ENCODE measurements around the gene NSMF.

The NSMF gene

DNA sequence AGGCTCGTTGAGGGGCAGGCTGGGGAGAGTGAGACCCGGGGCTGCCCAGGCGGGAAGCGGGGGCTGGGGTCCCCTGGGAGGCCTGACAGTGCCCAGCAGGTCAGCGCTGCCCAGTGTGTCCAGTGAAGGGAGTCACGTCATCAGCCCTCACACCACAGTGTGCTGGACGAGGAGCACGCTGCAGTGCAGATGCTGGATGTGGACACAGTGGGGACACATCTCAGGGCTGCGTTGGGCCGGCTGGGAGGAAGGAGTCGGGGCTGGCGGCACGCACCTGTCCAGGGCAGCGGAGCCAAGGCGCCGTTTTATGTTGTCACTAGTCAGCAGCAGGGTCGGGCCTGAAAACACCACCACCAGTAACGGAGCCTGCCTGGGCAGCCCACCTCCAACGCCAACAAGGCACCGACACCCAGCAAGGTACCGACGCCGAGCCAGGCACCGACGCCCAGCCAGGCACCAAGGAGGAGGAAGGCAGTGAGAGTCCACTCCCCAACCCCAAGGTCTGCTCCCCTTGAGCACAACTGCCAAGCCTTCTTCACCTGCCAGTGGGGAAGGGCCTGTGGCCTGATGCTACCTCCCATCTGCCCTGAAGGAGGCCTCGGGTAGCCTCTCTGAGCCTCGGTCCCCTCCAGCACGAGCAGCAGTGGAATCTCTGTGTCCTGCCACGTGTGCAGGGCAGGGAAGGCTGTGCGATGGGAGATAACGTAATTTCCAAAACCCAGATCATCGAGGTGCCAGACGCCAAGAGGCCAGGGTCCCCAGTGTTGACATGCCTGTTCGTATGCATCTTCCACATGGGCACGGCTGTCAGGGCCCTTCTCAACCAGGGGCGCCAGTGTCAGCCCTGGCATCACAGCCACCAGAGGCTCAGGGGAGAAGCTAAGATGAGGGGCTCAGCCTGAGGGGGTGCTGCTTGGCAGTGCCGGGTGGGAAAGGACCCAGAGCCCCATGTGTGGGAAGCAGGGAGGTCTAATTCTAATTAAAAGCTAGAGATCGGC, 21.9 kb upstream of the NSMF start:
- POLR2A ChIA-PET = interaction anchor here (1.3 kb wide), 1 partner anchor 22 kb away, joined by 5 read pairs; the partner anchor contains the start of gene NSMF
- TF ChIP-seq NFRKB (IDR thresholded peaks at IDR 0.05) = no peak
- no peak for TF ChIP-seq SP1 (IDR thresholded peaks at IDR 0.05)
- DNase-seq (ENCODE audit: extremely low spot score) = no peak
- CTCF ChIA-PET = no interaction called here

DNA sequence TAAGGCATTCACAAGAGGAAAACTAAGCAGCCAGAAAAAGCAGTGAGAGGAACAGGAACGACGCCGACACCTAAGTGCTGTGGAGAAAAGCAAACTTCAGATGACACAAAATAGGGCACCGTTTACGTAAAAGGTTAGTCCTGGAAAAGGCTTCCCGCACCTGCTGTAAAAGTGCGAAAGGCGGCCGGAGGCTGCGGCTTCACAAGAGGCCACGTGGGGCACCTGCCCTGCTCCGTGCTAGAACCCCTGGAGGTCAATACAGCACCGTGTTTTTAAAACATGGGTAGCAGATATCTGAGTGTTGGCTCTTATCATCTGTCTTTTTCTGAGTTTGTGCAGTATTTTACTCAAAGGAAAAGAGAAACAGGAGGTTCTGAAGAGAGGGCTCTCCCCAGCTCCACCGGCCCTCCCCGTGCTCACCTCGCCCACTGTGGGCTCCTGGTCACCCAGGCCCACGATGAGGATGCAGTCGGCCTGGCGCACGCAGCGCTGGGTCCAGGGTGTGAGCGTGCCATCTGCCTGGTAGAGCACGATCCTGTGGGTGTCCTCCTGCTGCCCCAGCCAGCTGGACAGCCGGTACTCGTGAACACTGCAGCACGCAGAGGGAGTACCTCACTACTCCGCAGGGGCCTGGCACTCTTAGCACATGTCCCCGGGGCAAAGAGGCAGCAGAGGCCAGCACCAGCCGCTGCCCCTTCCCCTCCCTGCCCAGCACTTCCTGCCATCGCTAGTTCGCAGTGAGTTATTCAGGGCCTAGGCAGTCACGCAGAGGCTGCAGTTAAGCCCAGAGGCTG, 21.0 kb upstream of the NSMF start:
- ChIA-PET POLR2A (no interaction called here), CTCF (no interaction called here)
- DNase-seq (ENCODE audit: extremely low spot score) = no peak

DNA sequence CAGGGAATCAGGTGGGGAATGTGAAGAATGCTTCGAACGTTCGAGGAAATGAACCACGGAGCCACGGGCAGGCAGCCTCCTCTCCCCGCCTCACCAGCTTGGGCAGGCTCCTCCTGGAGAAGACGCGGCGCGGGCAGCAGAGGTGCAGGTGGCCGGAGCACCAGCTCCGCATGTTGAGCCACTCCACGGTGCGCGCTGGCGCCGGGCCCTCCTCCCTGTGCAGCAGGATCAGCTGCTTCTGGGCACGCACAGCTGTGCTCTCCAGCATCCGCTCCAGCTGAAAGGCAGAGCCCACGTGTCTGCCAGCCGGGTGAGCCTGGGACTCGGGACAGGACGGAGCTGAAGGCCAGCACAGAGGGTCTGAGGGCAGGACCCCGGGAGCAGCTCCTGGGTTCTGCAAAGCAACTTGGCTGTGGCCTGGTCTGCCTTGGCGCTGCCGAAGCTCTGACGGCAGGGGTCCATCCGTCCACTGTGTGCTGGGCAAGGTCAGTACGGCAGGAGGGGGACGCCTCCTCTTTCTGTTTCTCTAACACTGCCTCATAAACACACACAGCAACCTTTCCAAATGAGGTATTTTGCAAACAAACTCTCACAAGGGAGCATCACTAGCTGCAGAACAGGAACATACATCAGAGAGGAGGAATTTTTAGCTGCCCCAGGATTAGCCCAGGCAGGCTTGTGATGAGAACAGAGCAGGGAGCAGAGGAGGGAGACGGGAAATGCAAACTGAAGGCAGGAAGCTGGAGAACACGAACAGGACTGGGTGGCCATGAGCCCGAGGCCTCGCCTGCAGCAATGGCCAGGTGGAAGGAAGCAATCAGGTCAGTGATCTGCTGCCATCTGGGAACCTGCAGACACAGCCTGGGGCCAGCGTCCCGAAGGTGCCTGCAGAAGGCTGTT, 20.1 kb upstream of the NSMF start:
- TF ChIP-seq FOXK2 (IDR thresholded peaks at IDR 0.05) = no peak
- no peak for TF ChIP-seq L3MBTL2 (conservative IDR thresholded peaks at IDR 0.05)
- CTCF ChIA-PET = no interaction called here
- POLR2A ChIA-PET = no interaction called here
- no peak for DNase-seq (ENCODE audit: extremely low spot score)

More for the DNA sequence above, 21.0 kb upstream of the NSMF start:
- TF ChIP-seq CTBP1 (IDR thresholded peaks at IDR 0.05; ENCODE audit: borderline replicate concordance) (no peak), ARNT (IDR thresholded peaks at IDR 0.05) (no peak), FOXK2 (IDR thresholded peaks at IDR 0.05) (no peak), TARDBP (IDR thresholded peaks at IDR 0.05) (no peak), L3MBTL2 (conservative IDR thresholded peaks at IDR 0.05) (no peak), SP1 (IDR thresholded peaks at IDR 0.05) (no peak), FOXA1 (IDR thresholded peaks at IDR 0.05) (no peak)
- TF ChIP-seq, protein P1, sequence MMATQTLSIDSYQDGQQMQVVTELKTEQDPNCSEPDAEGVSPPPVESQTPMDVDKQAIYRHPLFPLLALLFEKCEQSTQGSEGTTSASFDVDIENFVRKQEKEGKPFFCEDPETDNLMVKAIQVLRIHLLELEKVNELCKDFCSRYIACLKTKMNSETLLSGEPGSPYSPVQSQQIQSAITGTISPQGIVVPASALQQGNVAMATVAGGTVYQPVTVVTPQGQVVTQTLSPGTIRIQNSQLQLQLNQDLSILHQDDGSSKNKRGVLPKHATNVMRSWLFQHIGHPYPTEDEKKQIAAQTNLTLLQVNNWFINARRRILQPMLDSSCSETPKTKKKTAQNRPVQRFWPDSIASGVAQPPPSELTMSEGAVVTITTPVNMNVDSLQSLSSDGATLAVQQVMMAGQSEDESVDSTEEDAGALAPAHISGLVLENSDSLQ (IDR thresholded peaks at IDR 0.05) = no peak

DNA sequence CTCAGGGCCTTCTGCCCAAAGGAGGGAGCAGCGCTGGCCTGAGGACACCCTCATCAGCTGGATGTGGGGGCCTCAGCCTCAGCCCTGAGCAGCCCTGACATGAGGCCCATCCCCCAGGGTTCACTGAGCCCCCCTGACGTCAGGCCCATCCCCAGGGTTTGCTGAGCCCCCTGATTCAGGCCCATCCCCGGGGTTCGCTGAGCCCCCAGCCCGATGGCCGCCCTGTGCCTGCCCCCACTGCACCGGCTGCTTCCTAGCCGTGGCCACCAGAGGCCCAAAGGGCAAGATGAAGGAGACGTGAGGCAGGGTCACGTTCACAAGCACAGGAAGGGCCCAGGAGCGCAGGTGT, 19.5 kb upstream of the NSMF start:
- ChIA-PET CTCF (no interaction called here), POLR2A (no interaction called here)
- DNase-seq (ENCODE audit: extremely low spot score) = no peak
- TF ChIP-seq FOXK2 (IDR thresholded peaks at IDR 0.05) = no peak
- no peak for TF ChIP-seq ARNT (IDR thresholded peaks at IDR 0.05)
- no peak for TF ChIP-seq FOXM1 (IDR thresholded peaks at IDR 0.05; ENCODE audit: borderline replicate concordance)
- TF ChIP-seq L3MBTL2 (conservative IDR thresholded peaks at IDR 0.05) = no peak
- TF ChIP-seq LEF1 (IDR thresholded peaks at IDR 0.05; ENCODE audit: borderline replicate concordance) = no peak
- TF ChIP-seq FOXA1 (IDR thresholded peaks at IDR 0.05) = no peak
- TF ChIP-seq SUZ12 (IDR thresholded peaks at IDR 0.05) = no peak
- TF ChIP-seq HDGF (IDR thresholded peaks at IDR 0.05; ENCODE audit: borderline replicate concordance) = no peak
- no peak for TF ChIP-seq ZNF384 (IDR thresholded peaks at IDR 0.05)
- no peak for TF ChIP-seq ELF4 (IDR thresholded peaks at IDR 0.05)
- TF ChIP-seq SP1 (IDR thresholded peaks at IDR 0.05) = no peak
- no peak for TF ChIP-seq CTBP1 (IDR thresholded peaks at IDR 0.05; ENCODE audit: borderline replicate concordance)
- TF ChIP-seq, protein P1 (IDR thresholded peaks at IDR 0.05) = no peak
- no peak for TF ChIP-seq BHLHE40 (IDR thresholded peaks at IDR 0.05; ENCODE audit: borderline replicate concordance)
- TF ChIP-seq NFRKB (IDR thresholded peaks at IDR 0.05) = no peak
- no peak for TF ChIP-seq TARDBP (IDR thresholded peaks at IDR 0.05)

DNA sequence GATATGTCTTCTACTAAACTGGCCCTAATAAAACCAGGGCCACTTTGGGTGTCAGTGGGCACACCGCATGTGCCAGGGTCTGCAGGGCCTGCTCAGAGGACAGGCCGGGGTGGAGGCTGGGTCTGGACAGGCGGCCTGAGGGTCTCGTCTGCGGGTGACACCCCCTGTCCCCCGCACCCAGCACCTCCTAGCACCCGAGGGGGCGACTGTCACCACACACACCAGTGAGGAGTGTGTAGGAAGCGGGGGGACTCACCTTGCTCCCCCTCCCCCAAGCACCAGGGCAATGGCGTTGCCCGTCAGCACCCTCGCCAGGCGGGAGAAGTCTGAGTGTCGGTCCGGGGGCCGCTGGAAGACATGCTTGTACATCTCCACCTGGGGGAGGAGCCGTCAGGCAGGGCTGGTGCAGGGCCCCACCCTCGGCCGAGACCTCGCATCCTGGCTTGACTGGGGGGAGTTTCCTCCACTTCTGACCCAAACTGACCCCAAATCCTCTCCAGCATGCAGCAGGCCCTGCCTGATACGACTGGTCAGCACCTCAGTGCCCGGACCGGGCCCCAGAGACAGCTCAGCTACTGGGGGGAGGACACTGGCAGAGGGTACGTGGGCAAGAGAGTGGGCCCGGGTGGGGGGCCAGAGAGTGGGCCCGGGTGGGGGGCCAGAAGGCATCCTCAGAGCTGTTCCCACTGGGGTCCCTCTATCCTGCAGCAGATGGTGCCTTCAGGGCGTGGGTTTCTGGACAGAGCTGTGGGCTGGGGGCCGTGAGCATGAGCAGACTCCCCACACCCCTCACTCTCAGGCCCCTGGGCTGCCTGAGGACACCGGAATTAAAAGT, 18.9 kb upstream of the NSMF start:
- CTCF ChIA-PET = no interaction called here
- no peak for DNase-seq (ENCODE audit: extremely low spot score)
- POLR2A ChIA-PET = no interaction called here
- no peak for TF ChIP-seq CTBP1 (IDR thresholded peaks at IDR 0.05; ENCODE audit: borderline replicate concordance)
- no peak for TF ChIP-seq LEF1 (IDR thresholded peaks at IDR 0.05; ENCODE audit: borderline replicate concordance)
- no peak for TF ChIP-seq HDGF (IDR thresholded peaks at IDR 0.05; ENCODE audit: borderline replicate concordance)
- no peak for TF ChIP-seq ARNT (IDR thresholded peaks at IDR 0.05)
- TF ChIP-seq BHLHE40 (IDR thresholded peaks at IDR 0.05; ENCODE audit: borderline replicate concordance) = no peak
- no peak for TF ChIP-seq TARDBP (IDR thresholded peaks at IDR 0.05)
- TF ChIP-seq ZNF384 (IDR thresholded peaks at IDR 0.05) = no peak
- no peak for TF ChIP-seq NFRKB (IDR thresholded peaks at IDR 0.05)
- TF ChIP-seq, protein P1 (IDR thresholded peaks at IDR 0.05) = no peak
- TF ChIP-seq SUZ12 (IDR thresholded peaks at IDR 0.05) = no peak
- no peak for TF ChIP-seq FOXA1 (IDR thresholded peaks at IDR 0.05)
- TF ChIP-seq SP1 (IDR thresholded peaks at IDR 0.05) = no peak
- TF ChIP-seq FOXK2 (IDR thresholded peaks at IDR 0.05) = no peak
- no peak for TF ChIP-seq FOXM1 (IDR thresholded peaks at IDR 0.05; ENCODE audit: borderline replicate concordance)
- TF ChIP-seq L3MBTL2 (conservative IDR thresholded peaks at IDR 0.05) = no peak
- TF ChIP-seq ELF4 (IDR thresholded peaks at IDR 0.05) = no peak
